ENCODE measurements around the gene TNK1. TPM values are rescaled to one million over a fixed set of nuclear protein-coding genes. Genes with fewer than 3 reads are reported as not detected.

Gene TNK1
- total and polyA plus RNA-seq, 7 donors: 2.1 to 14.6 (median 5.4) TPM

DNA sequence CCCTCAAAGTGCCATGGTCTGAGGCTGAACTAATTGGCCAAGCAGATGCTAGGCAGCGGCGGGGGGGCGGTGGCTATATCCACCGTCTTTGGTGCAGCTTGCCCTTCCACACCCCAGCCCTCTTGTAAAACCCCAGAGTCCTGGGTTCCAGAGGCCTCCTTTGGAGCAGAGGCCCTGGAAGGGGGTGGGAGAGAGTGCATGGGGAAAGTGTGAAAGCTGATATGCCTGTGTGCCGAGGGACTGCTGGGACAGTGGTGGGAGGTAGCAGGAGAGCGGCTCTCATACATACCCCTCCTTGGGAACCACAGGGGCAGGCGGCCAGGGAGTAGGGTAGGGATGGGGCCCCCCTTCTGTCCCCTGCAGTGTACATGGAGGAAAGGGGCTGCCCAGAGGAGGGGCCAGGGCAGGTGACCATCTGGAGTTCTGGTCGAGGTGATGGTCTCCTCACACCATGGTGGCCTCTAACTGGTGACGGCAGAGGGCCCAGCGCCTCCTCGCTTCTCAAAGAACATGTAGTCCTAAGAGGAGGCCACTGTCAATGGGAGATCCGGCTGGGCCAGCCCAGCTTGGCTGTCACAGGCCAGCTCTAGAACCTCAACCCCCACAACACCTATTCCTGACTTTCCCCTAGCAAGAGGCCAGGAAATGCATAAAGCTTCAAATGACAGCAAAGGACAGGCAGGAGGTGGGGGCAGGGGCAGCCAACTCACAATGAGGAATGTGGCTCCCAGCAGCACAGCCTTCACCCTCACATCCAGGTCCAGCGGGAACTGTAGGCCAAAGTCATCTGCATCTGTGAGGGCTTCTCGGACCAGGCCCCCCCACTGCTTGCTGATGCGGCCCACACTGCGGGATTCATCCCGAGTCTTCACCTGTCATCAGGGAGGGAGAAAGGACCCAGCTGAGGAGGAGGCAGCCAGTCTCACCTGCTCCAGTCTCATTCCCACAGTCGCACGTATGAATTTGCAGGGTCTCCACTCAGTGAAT is 9.3 kb downstream of the TNK1 start:
- intact Hi-C loops (cut with DNase I): no loop called here
- no peak for DNase-seq
- TF ChIP-seq POLR2AphosphoS5 (IDR thresholded peaks at IDR 0.05) (no peak), EP300 (IDR thresholded peaks at IDR 0.05) (no peak), POLR2A (IDR thresholded peaks at IDR 0.05) (no peak)
- TF ChIP-seq, protein P1, sequence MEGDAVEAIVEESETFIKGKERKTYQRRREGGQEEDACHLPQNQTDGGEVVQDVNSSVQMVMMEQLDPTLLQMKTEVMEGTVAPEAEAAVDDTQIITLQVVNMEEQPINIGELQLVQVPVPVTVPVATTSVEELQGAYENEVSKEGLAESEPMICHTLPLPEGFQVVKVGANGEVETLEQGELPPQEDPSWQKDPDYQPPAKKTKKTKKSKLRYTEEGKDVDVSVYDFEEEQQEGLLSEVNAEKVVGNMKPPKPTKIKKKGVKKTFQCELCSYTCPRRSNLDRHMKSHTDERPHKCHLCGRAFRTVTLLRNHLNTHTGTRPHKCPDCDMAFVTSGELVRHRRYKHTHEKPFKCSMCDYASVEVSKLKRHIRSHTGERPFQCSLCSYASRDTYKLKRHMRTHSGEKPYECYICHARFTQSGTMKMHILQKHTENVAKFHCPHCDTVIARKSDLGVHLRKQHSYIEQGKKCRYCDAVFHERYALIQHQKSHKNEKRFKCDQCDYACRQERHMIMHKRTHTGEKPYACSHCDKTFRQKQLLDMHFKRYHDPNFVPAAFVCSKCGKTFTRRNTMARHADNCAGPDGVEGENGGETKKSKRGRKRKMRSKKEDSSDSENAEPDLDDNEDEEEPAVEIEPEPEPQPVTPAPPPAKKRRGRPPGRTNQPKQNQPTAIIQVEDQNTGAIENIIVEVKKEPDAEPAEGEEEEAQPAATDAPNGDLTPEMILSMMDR (IDR thresholded peaks at IDR 0.05): no peak
- Histone ChIP-seq H3K27ac (no peak overlapping the region), H3K4me3 (no peak overlapping the region), H3K36me3 (peaks cover 0 to 41% (median 12%) of the 10 kb centered on the region in 4 donors), H3K27me3 (no peaks in the 10 kb centered on the region), H3K9me3 (no peaks in the 10 kb centered on the region), H3K4me1 (peaks cover 0 to 21% (median 16%) of the 10 kb centered on the region in 4 donors)
- whole genome bisulfite sequencing, 2 donors: 88% methylated on average over 19 of the region's 19 CpGs

DNA sequence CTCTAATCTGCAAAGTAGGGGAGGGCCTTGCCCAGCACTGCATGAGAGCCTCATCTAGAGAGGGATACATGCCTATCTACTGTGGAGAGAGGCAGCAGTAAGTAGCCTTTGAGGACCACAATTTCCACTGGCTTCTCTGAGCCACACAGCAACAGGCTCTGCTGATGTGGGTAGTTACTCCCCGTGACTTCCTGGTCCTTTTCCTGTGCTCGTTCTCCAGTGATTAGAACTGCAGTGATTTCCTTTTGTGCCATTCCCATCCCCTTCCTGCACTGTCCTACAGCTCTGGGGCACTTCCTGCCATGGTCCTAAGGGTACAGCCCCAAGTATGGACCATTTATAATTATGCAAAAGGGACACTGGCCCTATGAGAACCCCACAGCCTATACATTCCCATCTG is 10.4 kb downstream of the TNK1 start:
- TF ChIP-seq, protein P1 (IDR thresholded peaks at IDR 0.05): no peak
- TF ChIP-seq EP300 (IDR thresholded peaks at IDR 0.05) (no peak), POLR2AphosphoS5 (IDR thresholded peaks at IDR 0.05) (no peak), POLR2A (IDR thresholded peaks at IDR 0.05) (no peak)
- Histone ChIP-seq H3K9me3 (no peaks in the 10 kb centered on the region), H3K4me3 (no peak overlapping the region), H3K36me3 (peaks cover 0 to 41% (median 12%) of the 10 kb centered on the region in 4 donors), H3K4me1 (peaks cover 0 to 25% (median 19%) of the 10 kb centered on the region in 4 donors), H3K27ac (no peak overlapping the region), H3K27me3 (no peaks in the 10 kb centered on the region)
- intact Hi-C loops (cut with DNase I): no loop called here
- DNase-seq: no peak
- WGBS, 2 donors: 58 to 60% methylated on average over 2 of the region's 2 CpGs

GRCh38 chr17:7392696-7393612 is 12.1 kb downstream of the TNK1 start:
- Histone ChIP-seq H3K4me1 (peaks cover 0 to 25% (median 19%) of the 10 kb centered on the region in 4 donors), H3K9me3 (no peaks in the 10 kb centered on the region), H3K27ac (peak overlapping the region in 3 of 4 donors; percentile 90 to 93 (median 91)), H3K4me3 (peak overlapping the region; percentile 68 to 79 (median 70)), H3K27me3 (no peaks in the 10 kb centered on the region), H3K36me3 (peaks cover 0 to 36% (median 12%) of the 10 kb centered on the region in 4 donors)
- no peak for TF ChIP-seq POLR2AphosphoS5 (IDR thresholded peaks at IDR 0.05)
- TF ChIP-seq EP300 (IDR thresholded peaks at IDR 0.05): no peak
- TF ChIP-seq, protein P1 (IDR thresholded peaks at IDR 0.05): no peak
- TF ChIP-seq POLR2A (IDR thresholded peaks at IDR 0.05): no peak
- intact Hi-C loops (cut with DNase I): no loop called here
- DNase-seq: no peak
- WGBS, 2 donors: 75 to 81% methylated on average over 42 of the region's 42 CpGs

DNA sequence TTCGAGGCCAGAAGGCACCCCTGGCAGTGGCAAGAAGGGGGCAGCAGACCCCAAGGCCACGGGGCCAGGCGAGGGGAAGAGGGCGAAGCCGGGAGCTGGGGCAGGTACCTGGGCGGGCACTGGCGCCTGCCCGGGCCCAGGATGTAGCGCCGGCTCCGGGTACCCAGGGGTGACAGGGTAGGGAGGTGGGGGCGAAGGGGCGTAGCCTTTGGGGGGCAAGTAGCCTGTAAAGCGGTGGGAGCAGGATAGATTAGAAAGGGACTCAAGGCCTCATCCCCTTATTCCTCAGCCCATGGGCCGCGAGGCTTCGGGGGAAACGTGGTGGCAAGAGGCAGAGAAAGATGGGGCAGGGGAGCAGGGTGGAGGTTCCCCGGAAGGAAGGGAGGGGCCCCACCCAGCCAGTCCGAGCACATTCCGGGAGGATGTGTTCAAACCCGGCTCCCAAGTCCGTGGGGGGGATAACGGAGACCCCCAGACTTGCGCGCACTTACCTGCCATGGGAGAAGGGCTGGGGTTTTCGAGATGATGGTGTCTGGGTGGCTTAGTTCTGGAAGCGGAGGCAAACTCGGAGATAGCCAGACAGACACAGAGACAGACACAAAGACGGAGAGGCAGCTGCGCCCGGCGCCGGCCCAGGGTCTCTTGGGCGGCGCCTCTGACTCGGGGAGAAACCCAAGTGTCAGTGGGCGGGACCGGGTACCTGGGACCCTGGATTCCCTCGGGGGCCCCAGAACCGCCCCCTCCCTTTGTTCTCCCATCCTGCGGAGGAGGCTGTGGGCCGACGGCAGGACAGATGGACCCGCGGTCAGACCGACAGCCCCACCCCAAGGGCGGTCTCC is 12.9 kb downstream of the TNK1 start:
- Histone ChIP-seq H3K4me3 (peak overlapping the region; percentile 68 to 79 (median 70)), H3K27ac (peak overlapping the region; percentile 89 to 93 (median 90)), H3K9me3 (no peaks in the 10 kb centered on the region), H3K27me3 (no peaks in the 10 kb centered on the region), H3K36me3 (peaks cover 0 to 30% (median 10%) of the 10 kb centered on the region in 4 donors), H3K4me1 (peaks cover 0 to 25% (median 19%) of the 10 kb centered on the region in 4 donors)
- 4% methylated on average over 48 of the region's 48 CpGs for WGBS, 2 donors
- TF ChIP-seq EP300 (IDR thresholded peaks at IDR 0.05) (no peak), POLR2A (IDR thresholded peaks at IDR 0.05) (no peak), POLR2AphosphoS5 (IDR thresholded peaks at IDR 0.05) (no peak)
- TF ChIP-seq, protein P1 (IDR thresholded peaks at IDR 0.05): no peak
- peak; percentile 76 for DNase-seq
- intact Hi-C loops (cut with DNase I): loop anchor here (2.0 kb wide), 1 partner anchor 37 kb away; no protein-coding TSS in a partner anchor
